GM19043 (cell line): Measurements from ENCODE around the gene SOX13.

ENCODE experiments used
- ATAC-seq: cut with Tn5 transposase; IDR thresholded peaks from one replicate; pipeline ENCODE4 v1.9.1; 2021; ENCODE audit warnings: low read depth; ENCODE audit not compliant: unreplicated experiment

SOX13 gene

GRCh38 chr1:204128464-204128963, 55.6 kb downstream of the SOX13 start:
- ATAC-seq, result no peak

GRCh38 chr1:204128964-204129896, 56.3 kb downstream of the SOX13 start:
- no peak for ATAC-seq

- ATAC-seq, result no peak
Observed at GRCh38 chr1:204130178-204130577, 57.3 kb downstream of the SOX13 start.

- ATAC-seq, result no peak
Observed at GRCh38 chr1:204130981-204131892, 58.3 kb downstream of the SOX13 start.

- ATAC-seq, result no peak
Observed at GRCh38 chr1:204131978-204132377, 59.1 kb downstream of the SOX13 start.

GRCh38 chr1:204132718-204133117, 59.8 kb downstream of the SOX13 start:
- no peak for ATAC-seq

GRCh38 chr1:204134103-204134502, 61.2 kb downstream of the SOX13 start:
- no peak for ATAC-seq

- no peak for ATAC-seq
Observed at GRCh38 chr1:204136814-204137213, 63.9 kb downstream of the SOX13 start.

- no peak for ATAC-seq
Observed at GRCh38 chr1:204139088-204139487, 66.2 kb downstream of the SOX13 start.

GRCh38 chr1:204139952-204140351, 67.0 kb downstream of the SOX13 start:
- no peak for ATAC-seq

GRCh38 chr1:204141131-204141530, 68.2 kb downstream of the SOX13 start:
- no peak for ATAC-seq

- no peak for ATAC-seq
Observed at GRCh38 chr1:204142032-204142974, 69.4 kb downstream of the SOX13 start.

GRCh38 chr1:204143276-204144041, 70.5 kb downstream of the SOX13 start:
- ATAC-seq, result no peak

GRCh38 chr1:204145033-204145504, 72.2 kb downstream of the SOX13 start:
- no peak for ATAC-seq

GRCh38 chr1:204146309-204146708, 73.4 kb downstream of the SOX13 start:
- ATAC-seq, result no peak

GRCh38 chr1:204146965-204147364, 74.0 kb downstream of the SOX13 start:
- no peak for ATAC-seq

GRCh38 chr1:204147406-204148383, 74.8 kb downstream of the SOX13 start:
- ATAC-seq, result no peak

- no peak for ATAC-seq
Observed at GRCh38 chr1:204149107-204149506, 76.2 kb downstream of the SOX13 start.
